Measurements from ENCODE around the gene PARD3. TPM values are rescaled to one million over a fixed set of nuclear protein-coding genes. Genes with fewer than 3 reads are reported as not detected.

Gene PARD3
- total RNA-seq, 2 experiments from 2014 or later: 3.6 to 4.0 TPM

DNA sequence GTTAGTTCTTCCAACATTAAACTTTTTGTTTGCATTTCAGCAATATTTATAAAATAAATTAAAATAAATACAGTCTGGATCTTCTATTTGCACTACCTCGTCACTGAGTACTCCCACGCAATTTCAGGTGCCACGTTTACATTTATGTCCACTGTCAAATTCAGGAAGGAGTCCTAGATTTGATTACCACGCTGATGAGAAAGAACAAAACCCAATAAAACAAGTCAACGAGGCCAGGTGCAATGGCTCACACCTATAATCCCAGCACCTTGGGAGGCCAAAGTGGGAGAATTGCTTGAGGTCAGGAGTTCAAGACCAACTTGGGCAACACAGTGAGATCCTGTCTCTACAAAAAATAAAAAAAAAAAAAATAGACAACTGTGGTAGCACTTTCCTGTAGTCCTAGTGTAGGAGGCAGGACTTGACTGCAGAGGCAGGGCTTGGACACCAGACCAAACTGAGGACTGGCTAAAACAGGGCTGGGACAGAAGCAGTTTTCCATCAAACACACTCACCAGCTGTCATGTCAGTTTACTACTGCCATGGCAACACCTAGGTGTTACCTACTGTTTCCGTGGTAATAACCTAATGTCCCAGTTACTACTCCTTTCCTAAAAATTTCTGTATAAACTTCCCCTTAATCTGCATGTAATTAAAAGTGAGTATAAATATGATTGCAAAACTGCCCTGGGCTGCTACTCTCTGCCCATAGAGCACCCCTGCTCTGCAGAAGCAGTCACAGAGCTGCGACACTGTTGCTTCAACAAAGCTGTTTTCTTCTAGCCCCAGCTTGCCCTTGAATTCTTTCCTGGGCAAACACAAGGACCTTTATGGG lies 341.7 kb downstream of the PARD3 start:
- H3K4me1 Mint-ChIP-seq (ENCODE audit: low read depth): no peaks in the 10 kb centered on the region
- no peaks in the 10 kb centered on the region for H3K9me3 Mint-ChIP-seq
- no peak for DNase-seq
- CTCF ChIA-PET: no interaction called here
- no peak overlapping the region for H3K27ac Mint-ChIP-seq
- intact Hi-C loops (cut with micrococcal nuclease): no loop called here
- no peaks in the 10 kb centered on the region for H3K36me3 Mint-ChIP-seq (ENCODE audit: low read depth)
- no peaks in the 10 kb centered on the region for H3K27me3 Mint-ChIP-seq (ENCODE audit: low read depth)
- no peak overlapping the region for H3K4me3 Mint-ChIP-seq

DNA sequence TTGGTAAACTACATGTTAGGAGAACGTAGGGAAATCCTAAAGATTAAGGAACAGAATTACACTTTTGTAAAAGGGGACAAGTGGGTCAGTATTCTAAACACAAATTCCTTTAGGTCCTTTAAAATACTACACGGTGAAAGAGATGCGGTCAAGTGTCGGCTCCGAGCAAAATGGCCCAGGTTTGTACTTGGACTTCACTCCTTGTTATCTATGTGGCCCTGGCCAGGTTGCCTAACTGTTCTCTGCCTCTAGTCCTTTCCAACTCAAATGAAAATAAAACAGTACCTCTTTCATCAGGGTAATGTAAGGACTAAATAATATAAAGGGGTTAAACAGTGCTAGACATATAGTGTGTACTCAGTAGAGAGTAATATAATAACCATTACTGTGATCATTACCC lies 344.8 kb downstream of the PARD3 start:
- intact Hi-C loops (cut with micrococcal nuclease): no loop called here
- Mint-ChIP-seq H3K27ac (no peak overlapping the region), H3K27me3 (ENCODE audit: low read depth) (no peaks in the 10 kb centered on the region), H3K4me3 (no peak overlapping the region), H3K4me1 (ENCODE audit: low read depth) (no peaks in the 10 kb centered on the region), H3K36me3 (ENCODE audit: low read depth) (no peaks in the 10 kb centered on the region), H3K9me3 (no peaks in the 10 kb centered on the region)
- CTCF ChIA-PET: no interaction called here
- no peak for DNase-seq

DNA sequence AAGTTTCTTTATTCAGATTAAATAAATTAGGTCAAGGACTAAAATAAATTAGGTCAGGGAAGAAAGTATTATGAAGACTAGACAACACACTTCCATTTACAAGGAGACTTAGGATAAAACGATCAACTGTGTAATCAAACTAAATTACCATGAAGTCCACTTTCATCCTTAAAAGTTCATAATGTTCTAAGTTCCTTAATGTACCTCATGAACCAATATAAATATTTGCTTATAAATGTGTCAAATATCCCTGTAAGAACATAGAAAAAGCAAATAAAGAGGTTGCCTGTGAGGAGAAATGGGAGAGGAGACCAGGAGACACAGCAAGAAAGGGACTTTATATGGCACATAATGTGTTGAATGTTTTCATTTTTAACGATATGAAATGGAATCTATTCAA lies 345.6 kb downstream of the PARD3 start:
- intact Hi-C loops (cut with micrococcal nuclease): no loop called here
- H3K27me3 Mint-ChIP-seq (ENCODE audit: low read depth): no peaks in the 10 kb centered on the region
- H3K27ac Mint-ChIP-seq: no peak overlapping the region
- no peaks in the 10 kb centered on the region for H3K4me1 Mint-ChIP-seq (ENCODE audit: low read depth)
- CTCF ChIA-PET: no interaction called here
- no peaks in the 10 kb centered on the region for H3K36me3 Mint-ChIP-seq (ENCODE audit: low read depth)
- no peak for DNase-seq
- no peak overlapping the region for H3K4me3 Mint-ChIP-seq
- no peaks in the 10 kb centered on the region for H3K9me3 Mint-ChIP-seq

DNA sequence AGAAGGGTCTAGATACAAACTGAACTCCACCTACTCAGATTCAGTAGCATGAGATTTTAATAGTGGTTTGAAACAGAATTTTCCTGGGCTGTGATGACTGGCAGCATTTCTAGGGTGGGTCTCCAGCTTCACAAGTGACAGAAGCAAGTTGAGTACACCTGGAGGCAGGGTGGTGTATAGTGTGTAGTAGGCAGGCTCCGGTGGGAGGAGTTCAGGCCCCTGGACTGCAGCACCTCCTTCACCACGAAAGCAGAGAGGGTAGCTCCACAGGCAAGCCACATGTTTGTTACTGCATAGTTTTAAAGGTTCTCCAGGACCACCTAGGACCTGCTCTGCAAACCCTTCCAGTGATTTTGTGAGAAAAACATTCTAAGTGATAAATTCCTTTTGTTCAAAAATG lies 347.2 kb downstream of the PARD3 start:
- CTCF ChIA-PET: no interaction called here
- H3K4me1 Mint-ChIP-seq (ENCODE audit: low read depth): no peaks in the 10 kb centered on the region
- intact Hi-C loops (cut with micrococcal nuclease): no loop called here
- H3K4me3 Mint-ChIP-seq: no peak overlapping the region
- H3K27ac Mint-ChIP-seq: no peak overlapping the region
- no peaks in the 10 kb centered on the region for H3K9me3 Mint-ChIP-seq
- H3K36me3 Mint-ChIP-seq (ENCODE audit: low read depth): no peaks in the 10 kb centered on the region
- no peaks in the 10 kb centered on the region for H3K27me3 Mint-ChIP-seq (ENCODE audit: low read depth)
- DNase-seq: no peak

DNA sequence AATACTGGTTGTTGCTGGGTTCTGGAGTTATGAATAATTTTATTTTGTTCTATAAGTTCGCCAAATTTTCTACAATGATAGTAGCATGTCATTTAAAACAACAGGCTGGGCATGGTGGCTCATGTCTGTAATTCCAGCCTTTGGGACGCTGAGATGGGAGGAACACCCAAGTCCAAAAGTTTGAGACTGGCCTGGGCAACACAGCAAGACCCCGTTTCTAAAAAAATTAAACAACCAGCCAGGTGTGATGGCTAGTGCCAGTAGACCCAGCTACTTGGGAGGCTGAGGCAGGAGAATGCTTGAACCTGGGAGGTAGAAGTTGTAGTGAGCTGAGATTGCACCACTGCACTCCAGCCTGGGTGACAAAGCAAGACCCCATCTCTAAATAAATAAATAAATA lies 347.7 kb downstream of the PARD3 start:
- intact Hi-C loops (cut with micrococcal nuclease): no loop called here
- Mint-ChIP-seq H3K4me3 (no peak overlapping the region), H3K27me3 (ENCODE audit: low read depth) (no peaks in the 10 kb centered on the region), H3K9me3 (no peaks in the 10 kb centered on the region), H3K4me1 (ENCODE audit: low read depth) (no peaks in the 10 kb centered on the region), H3K27ac (no peak overlapping the region), H3K36me3 (ENCODE audit: low read depth) (no peaks in the 10 kb centered on the region)
- CTCF ChIA-PET: no interaction called here
- DNase-seq: no peak

DNA sequence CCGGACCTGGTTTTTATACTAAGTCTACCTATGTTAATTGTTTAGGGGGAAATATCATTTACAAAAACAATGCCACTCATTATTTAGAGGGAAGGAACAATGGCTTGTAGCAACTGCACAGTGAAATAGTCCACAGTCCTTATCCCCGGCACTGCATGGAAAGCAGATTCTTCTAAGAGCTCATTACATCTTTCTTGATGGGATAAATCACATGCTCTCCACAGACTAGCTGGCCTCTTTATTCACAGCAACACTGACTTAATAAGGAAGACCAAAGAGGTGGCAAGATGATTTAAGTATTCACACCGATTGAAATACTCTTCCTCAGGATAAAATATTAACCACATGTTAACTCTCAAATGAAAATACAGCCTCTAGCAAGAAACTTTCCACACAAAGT lies 349.4 kb downstream of the PARD3 start:
- Mint-ChIP-seq H3K36me3 (ENCODE audit: low read depth) (no peaks in the 10 kb centered on the region), H3K9me3 (no peaks in the 10 kb centered on the region), H3K27me3 (ENCODE audit: low read depth) (no peaks in the 10 kb centered on the region), H3K4me3 (no peak overlapping the region), H3K27ac (no peak overlapping the region), H3K4me1 (ENCODE audit: low read depth) (no peaks in the 10 kb centered on the region)
- DNase-seq: no peak
- intact Hi-C loops (cut with micrococcal nuclease): no loop called here
- CTCF ChIA-PET: no interaction called here

DNA sequence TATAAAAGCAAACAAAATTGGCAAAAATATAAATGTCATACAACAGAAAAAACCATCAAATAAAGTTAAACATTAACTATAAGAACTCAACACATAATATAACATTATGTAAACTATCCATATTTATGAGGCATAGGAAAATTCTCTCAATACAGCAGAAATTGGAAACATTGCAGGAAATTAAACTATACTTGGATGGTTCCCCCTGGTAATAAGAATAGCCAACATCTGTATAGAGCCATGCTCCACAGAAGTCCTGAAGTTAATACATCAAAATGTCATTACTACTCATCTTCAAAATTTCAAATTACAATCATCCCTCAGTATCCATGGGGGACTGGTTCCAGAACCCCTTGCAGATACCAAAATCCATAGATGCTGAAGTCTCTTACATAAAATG lies 350.5 kb downstream of the PARD3 start:
- H3K27ac Mint-ChIP-seq: no peak overlapping the region
- DNase-seq: no peak
- no peaks in the 10 kb centered on the region for H3K36me3 Mint-ChIP-seq (ENCODE audit: low read depth)
- H3K4me3 Mint-ChIP-seq: no peak overlapping the region
- no peaks in the 10 kb centered on the region for H3K4me1 Mint-ChIP-seq (ENCODE audit: low read depth)
- intact Hi-C loops (cut with micrococcal nuclease): no loop called here
- CTCF ChIA-PET: no interaction called here
- no peaks in the 10 kb centered on the region for H3K27me3 Mint-ChIP-seq (ENCODE audit: low read depth)
- no peaks in the 10 kb centered on the region for H3K9me3 Mint-ChIP-seq

DNA sequence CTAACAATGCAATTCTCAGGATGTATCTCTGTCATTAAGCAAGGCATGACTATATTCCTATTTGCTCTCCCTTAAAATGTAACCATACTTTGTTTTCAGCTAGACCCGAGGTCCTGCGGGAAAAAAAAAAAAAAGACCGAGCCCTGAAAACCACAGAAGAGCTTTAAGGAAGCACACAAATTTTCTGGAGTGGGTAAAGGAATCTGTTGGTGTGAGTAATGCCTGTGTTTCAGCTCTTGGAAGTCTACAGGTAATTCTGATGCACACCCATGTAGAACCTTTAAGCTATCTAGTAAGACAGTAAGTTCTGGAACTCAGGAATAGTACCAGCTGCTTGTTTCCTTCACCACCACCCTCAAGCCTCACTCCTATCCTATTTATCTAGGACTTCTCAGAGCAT lies 351.1 kb downstream of the PARD3 start:
- no peaks in the 10 kb centered on the region for H3K36me3 Mint-ChIP-seq (ENCODE audit: low read depth)
- no peaks in the 10 kb centered on the region for H3K27me3 Mint-ChIP-seq (ENCODE audit: low read depth)
- no peak overlapping the region for H3K4me3 Mint-ChIP-seq
- CTCF ChIA-PET: interaction anchor here (0.6 to 0.7 kb wide), 2 partner anchors 174 to 502 kb away, joined by 3 to 4 read pairs; no protein-coding TSS in a partner anchor
- DNase-seq: no peak
- intact Hi-C loops (cut with micrococcal nuclease): no loop called here
- no peaks in the 10 kb centered on the region for H3K4me1 Mint-ChIP-seq (ENCODE audit: low read depth)
- no peak overlapping the region for H3K27ac Mint-ChIP-seq
- H3K9me3 Mint-ChIP-seq: no peaks in the 10 kb centered on the region

DNA sequence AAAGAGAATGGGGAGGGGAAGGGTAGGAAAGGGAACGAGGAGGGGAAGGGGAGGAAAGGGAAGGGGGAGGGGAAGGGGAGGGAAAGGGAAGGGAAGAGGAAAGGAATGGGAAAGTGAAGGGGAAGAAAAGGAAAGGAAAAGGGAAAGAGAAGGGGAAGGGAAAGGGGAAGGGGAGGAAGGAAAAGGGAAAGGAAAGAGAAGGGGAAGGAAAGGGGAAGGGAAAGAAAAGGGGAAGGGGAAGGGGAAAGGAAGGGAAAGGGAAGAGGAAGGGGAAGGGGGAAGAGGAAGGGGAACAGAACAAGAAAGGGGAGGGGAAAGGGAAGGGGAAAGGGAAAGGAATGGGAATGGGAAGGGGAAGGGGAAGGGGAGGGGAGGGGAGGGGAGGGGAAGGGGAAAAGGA lies 352.1 kb downstream of the PARD3 start:
- no peaks in the 10 kb centered on the region for H3K9me3 Mint-ChIP-seq
- no peak for DNase-seq
- no peaks in the 10 kb centered on the region for H3K27me3 Mint-ChIP-seq (ENCODE audit: low read depth)
- CTCF ChIA-PET: no interaction called here
- no peaks in the 10 kb centered on the region for H3K4me1 Mint-ChIP-seq (ENCODE audit: low read depth)
- H3K4me3 Mint-ChIP-seq: no peak overlapping the region
- no peak overlapping the region for H3K27ac Mint-ChIP-seq
- intact Hi-C loops (cut with micrococcal nuclease): no loop called here
- H3K36me3 Mint-ChIP-seq (ENCODE audit: low read depth): no peaks in the 10 kb centered on the region

DNA sequence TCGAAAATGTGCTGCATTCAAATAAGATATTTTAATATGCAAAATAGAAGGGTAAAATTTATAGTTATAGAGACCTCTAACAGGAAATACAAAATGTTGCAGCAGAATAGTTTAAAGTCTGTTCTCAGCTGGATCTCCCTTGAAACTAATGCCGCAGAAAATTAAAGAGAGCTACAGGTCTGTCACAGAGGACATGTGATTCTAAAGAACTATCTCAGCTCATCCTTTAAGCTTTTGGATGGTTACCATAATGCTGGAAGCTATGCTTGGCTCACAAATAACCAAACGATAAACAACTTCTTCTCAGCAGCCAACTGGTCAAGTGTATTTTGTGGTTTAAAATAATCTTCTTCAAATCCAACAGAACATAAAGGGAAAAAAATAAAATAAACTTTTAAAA lies 353.0 kb downstream of the PARD3 start:
- Mint-ChIP-seq H3K27ac (no peak overlapping the region), H3K27me3 (ENCODE audit: low read depth) (no peaks in the 10 kb centered on the region), H3K36me3 (ENCODE audit: low read depth) (no peaks in the 10 kb centered on the region), H3K4me3 (no peak overlapping the region), H3K9me3 (no peaks in the 10 kb centered on the region), H3K4me1 (ENCODE audit: low read depth) (no peaks in the 10 kb centered on the region)
- CTCF ChIA-PET: no interaction called here
- no peak for DNase-seq
- intact Hi-C loops (cut with micrococcal nuclease): no loop called here

DNA sequence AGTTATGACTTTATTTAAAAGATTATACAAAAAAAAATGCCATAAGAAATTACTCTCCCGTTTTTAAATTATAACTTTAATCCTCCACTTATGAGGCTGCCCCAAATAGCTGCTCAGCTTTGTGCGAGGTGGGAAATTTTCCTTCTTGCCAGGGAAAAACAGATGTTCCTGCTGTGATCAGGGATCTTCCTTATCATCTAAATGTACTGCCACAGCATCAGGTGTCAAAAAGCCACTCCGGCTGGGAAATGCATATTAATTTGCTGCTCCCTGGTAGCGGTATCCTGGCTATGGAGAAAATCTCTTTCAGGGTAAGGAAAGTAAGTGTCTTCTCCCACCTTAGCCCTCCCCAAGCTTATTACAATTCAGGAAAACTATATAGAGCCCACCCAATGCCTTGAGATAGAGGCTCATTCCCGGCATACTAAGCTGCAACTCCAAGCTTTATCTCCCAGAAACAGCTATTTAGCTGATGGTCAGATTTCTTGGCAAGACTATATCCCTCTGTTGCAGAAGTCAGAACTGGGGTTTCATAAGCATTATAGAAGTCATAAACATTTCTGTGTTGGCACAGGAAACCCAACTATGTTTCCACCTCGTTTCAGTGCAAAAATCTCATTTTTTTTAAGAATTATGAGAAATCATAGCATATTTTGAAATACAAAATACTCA lies 360.4 kb downstream of the PARD3 start:
- Mint-ChIP-seq H3K4me1 (ENCODE audit: low read depth) (no peaks in the 10 kb centered on the region), H3K36me3 (ENCODE audit: low read depth) (no peaks in the 10 kb centered on the region), H3K27ac (no peak overlapping the region), H3K4me3 (no peak overlapping the region), H3K9me3 (no peaks in the 10 kb centered on the region), H3K27me3 (ENCODE audit: low read depth) (no peaks in the 10 kb centered on the region)
- intact Hi-C loops (cut with micrococcal nuclease): no loop called here
- DNase-seq: no peak
- CTCF ChIA-PET: no interaction called here

DNA sequence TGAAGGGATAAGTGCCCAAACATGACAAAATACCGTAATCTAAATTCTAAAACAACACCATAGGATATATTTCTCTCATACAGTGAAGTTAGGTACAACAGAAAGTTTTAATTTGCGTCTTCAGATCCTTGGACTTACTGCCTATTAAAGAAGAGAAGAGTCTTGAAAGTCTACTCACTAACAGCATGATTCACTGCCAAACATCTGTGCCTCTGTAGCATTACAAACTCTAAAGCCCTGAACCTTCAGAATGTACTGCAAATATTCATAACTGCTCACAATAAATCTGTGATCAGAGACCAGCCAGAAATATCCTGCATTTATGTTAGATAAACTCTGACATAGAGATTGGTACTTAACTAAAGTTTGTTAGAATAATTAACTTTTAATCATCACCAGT lies 365.3 kb downstream of the PARD3 start:
- Mint-ChIP-seq H3K27ac (no peak overlapping the region), H3K36me3 (ENCODE audit: low read depth) (no peaks in the 10 kb centered on the region), H3K4me1 (ENCODE audit: low read depth) (no peaks in the 10 kb centered on the region), H3K9me3 (no peaks in the 10 kb centered on the region), H3K27me3 (ENCODE audit: low read depth) (no peaks in the 10 kb centered on the region), H3K4me3 (no peak overlapping the region)
- CTCF ChIA-PET: no interaction called here
- no peak for DNase-seq
- intact Hi-C loops (cut with micrococcal nuclease): no loop called here

DNA sequence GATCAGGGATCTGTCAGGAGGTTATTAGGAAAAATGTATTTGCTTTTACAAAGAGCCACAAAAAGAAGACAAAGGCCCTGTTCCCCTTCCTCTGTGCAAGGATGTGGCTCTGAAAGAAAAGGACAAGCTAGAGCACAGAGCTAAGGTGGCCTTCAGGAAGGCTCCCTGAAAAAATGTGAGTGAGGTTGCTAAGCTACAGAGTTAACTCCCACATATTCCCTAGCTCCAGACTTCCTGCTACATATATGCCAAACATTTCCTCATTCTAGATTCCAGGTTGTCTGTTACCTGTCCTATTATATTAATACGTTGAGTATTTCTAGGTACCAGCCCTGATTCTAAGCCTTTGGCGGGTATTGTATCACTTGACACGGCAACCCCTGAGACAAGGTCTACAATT lies 369.0 kb downstream of the PARD3 start:
- H3K27me3 Mint-ChIP-seq (ENCODE audit: low read depth): peaks cover 2% of the 10 kb centered on the region
- H3K36me3 Mint-ChIP-seq (ENCODE audit: low read depth): no peaks in the 10 kb centered on the region
- DNase-seq: no peak
- intact Hi-C loops (cut with micrococcal nuclease): no loop called here
- H3K27ac Mint-ChIP-seq: no peak overlapping the region
- no peak overlapping the region for H3K4me3 Mint-ChIP-seq
- no peaks in the 10 kb centered on the region for H3K4me1 Mint-ChIP-seq (ENCODE audit: low read depth)
- no peaks in the 10 kb centered on the region for H3K9me3 Mint-ChIP-seq
- CTCF ChIA-PET: no interaction called here

All from activated naive CD4-positive, alpha-beta T cell treated with anti-CD3 and anti-CD28 coated beads for 36 hours (primary cell).